Measurements from ENCODE around the gene ATP4B.
"Not testable (repeated sequence)": the region's sequence is repeated elsewhere in the genome, so short reads cannot be mapped to it uniquely, and the experiment has no call there.

ATP4B gene

GRCh38 chr13:113628291-113629270 is 29.4 kb downstream of the ATP4B start:
- Histone ChIP-seq H4K20me1 (ENCODE audit: insufficient read depth, low read length, poor library complexity, severe bottlenecking) (no peaks in the 10 kb centered on the region), H3K9me3 (ENCODE audit: insufficient read depth, low read depth, low read length) (no peaks in the 10 kb centered on the region), H2AFZ (ENCODE audit: low read length) (no peak overlapping the region), H3K9me2 (replicated peaks; ENCODE audit: low read depth, low read length) (no peaks in the 10 kb centered on the region), H3K9ac (ENCODE audit: low read depth, low read length, poor library complexity, severe bottlenecking) (no peak overlapping the region), H3K4me1 (ENCODE audit: insufficient read depth, low read length, poor library complexity, severe bottlenecking) (no peaks in the 10 kb centered on the region), H3K4me3 (ENCODE audit: low read length, poor library complexity, severe bottlenecking) (no peak overlapping the region), H3K36me3 (ENCODE audit: insufficient read depth, low read length) (no peaks in the 10 kb centered on the region), H3K27me3 (ENCODE audit: insufficient read depth, low read length, poor library complexity, severe bottlenecking) (no peaks in the 10 kb centered on the region), H3K4me2 (ENCODE audit: low read depth, low read length, poor library complexity, severe bottlenecking) (no peak overlapping the region), H3F3A (ENCODE audit: low read depth) (no peaks in the 10 kb centered on the region; the same call in 1 of the 2 replicates), H3K79me2 (ENCODE audit: insufficient read depth, low read length) (no peaks in the 10 kb centered on the region)
- TF ChIP-seq CTCF (conservative IDR thresholded peaks at IDR 0.05; ENCODE audit: low read length) (no peak), EZH2phosphoT487 (IDR thresholded peaks at IDR 0.05; ENCODE audit: borderline replicate concordance) (no peak)

- TF ChIP-seq CTCF (conservative IDR thresholded peaks at IDR 0.05; ENCODE audit: low read length) = no peak
- no peak for TF ChIP-seq EZH2phosphoT487 (IDR thresholded peaks at IDR 0.05; ENCODE audit: borderline replicate concordance)
- no peaks in the 10 kb centered on the region for H3K36me3 ChIP-seq (ENCODE audit: insufficient read depth, low read length)
- H3K9me3 ChIP-seq (ENCODE audit: insufficient read depth, low read depth, low read length) = no peaks in the 10 kb centered on the region
- no peaks in the 10 kb centered on the region for H3K79me2 ChIP-seq (ENCODE audit: insufficient read depth, low read length)
- no peak overlapping the region for H3K4me3 ChIP-seq (ENCODE audit: low read length, poor library complexity, severe bottlenecking)
- H3K27me3 ChIP-seq (ENCODE audit: insufficient read depth, low read length, poor library complexity, severe bottlenecking) = no peaks in the 10 kb centered on the region
- H2AFZ ChIP-seq (ENCODE audit: low read length) = no peak overlapping the region
- no peak overlapping the region for H3K4me2 ChIP-seq (ENCODE audit: low read depth, low read length, poor library complexity, severe bottlenecking)
- no peaks in the 10 kb centered on the region for H3K4me1 ChIP-seq (ENCODE audit: insufficient read depth, low read length, poor library complexity, severe bottlenecking)
- H3K9me2 ChIP-seq (replicated peaks; ENCODE audit: low read depth, low read length) = no peaks in the 10 kb centered on the region
- no peaks in the 10 kb centered on the region; the same call in 1 of the 2 replicates for H3F3A ChIP-seq (ENCODE audit: low read depth)
- H3K9ac ChIP-seq (ENCODE audit: low read depth, low read length, poor library complexity, severe bottlenecking) = no peak overlapping the region
- no peaks in the 10 kb centered on the region for H4K20me1 ChIP-seq (ENCODE audit: insufficient read depth, low read length, poor library complexity, severe bottlenecking)
Measured at GRCh38 chr13:113627136-113627535, 30.9 kb downstream of the ATP4B start.

- no peaks in the 10 kb centered on the region; the same call in 1 of the 2 replicates for H3F3A ChIP-seq (ENCODE audit: low read depth)
- H3K4me3 ChIP-seq (ENCODE audit: low read length, poor library complexity, severe bottlenecking) = no peak overlapping the region
- no peaks in the 10 kb centered on the region for H3K4me1 ChIP-seq (ENCODE audit: insufficient read depth, low read length, poor library complexity, severe bottlenecking)
- no peak overlapping the region for H3K9ac ChIP-seq (ENCODE audit: low read depth, low read length, poor library complexity, severe bottlenecking)
- no peak overlapping the region for H2AFZ ChIP-seq (ENCODE audit: low read length)
- no peaks in the 10 kb centered on the region for H3K36me3 ChIP-seq (ENCODE audit: insufficient read depth, low read length)
- no peak overlapping the region for H3K4me2 ChIP-seq (ENCODE audit: low read depth, low read length, poor library complexity, severe bottlenecking)
- TF ChIP-seq CTCF (conservative IDR thresholded peaks at IDR 0.05; ENCODE audit: low read length) (no peak), EZH2phosphoT487 (IDR thresholded peaks at IDR 0.05; ENCODE audit: borderline replicate concordance) (no peak)
- no peaks in the 10 kb centered on the region for H3K9me3 ChIP-seq (ENCODE audit: insufficient read depth, low read depth, low read length)
- H3K79me2 ChIP-seq (ENCODE audit: insufficient read depth, low read length) = no peaks in the 10 kb centered on the region
- no peaks in the 10 kb centered on the region for H3K9me2 ChIP-seq (replicated peaks; ENCODE audit: low read depth, low read length)
- H3K27me3 ChIP-seq (ENCODE audit: insufficient read depth, low read length, poor library complexity, severe bottlenecking) = no peaks in the 10 kb centered on the region
- H4K20me1 ChIP-seq (ENCODE audit: insufficient read depth, low read length, poor library complexity, severe bottlenecking) = no peaks in the 10 kb centered on the region
Measured at GRCh38 chr13:113625965-113626721, 31.9 kb downstream of the ATP4B start.

- not testable (repeated sequence) for H2AFZ ChIP-seq (ENCODE audit: low read length); H3K27me3 ChIP-seq (ENCODE audit: insufficient read depth, low read length, poor library complexity, severe bottlenecking); H3F3A ChIP-seq (ENCODE audit: low read depth); H3K79me2 ChIP-seq (ENCODE audit: insufficient read depth, low read length); H3K36me3 ChIP-seq (ENCODE audit: insufficient read depth, low read length); H3K9me2 ChIP-seq (replicated peaks; ENCODE audit: low read depth, low read length); H3K4me2 ChIP-seq (ENCODE audit: low read depth, low read length, poor library complexity, severe bottlenecking); H3K4me1 ChIP-seq (ENCODE audit: insufficient read depth, low read length, poor library complexity, severe bottlenecking); H3K4me3 ChIP-seq (ENCODE audit: low read length, poor library complexity, severe bottlenecking); H4K20me1 ChIP-seq (ENCODE audit: insufficient read depth, low read length, poor library complexity, severe bottlenecking); H3K9me3 ChIP-seq (ENCODE audit: insufficient read depth, low read depth, low read length); H3K9ac ChIP-seq (ENCODE audit: low read depth, low read length, poor library complexity, severe bottlenecking)
Measured at GRCh38 chr13:113624640-113625304, 33.2 kb downstream of the ATP4B start.
